DMS153 treated with DMSO at 0.1 percent for 48 hours (cell line): ENCODE data around the gene ATXN3L.
A peak's percentile ranks its signal among the peaks of the same experiment; 100 is the strongest.

ENCODE experiments used
- DNase-seq: peaks from one replicate; lab custom pipeline; 2025; ENCODE audit not compliant: unreplicated experiment; lab: John Stamatoyannopoulos, UW

Gene ATXN3L

DNA sequence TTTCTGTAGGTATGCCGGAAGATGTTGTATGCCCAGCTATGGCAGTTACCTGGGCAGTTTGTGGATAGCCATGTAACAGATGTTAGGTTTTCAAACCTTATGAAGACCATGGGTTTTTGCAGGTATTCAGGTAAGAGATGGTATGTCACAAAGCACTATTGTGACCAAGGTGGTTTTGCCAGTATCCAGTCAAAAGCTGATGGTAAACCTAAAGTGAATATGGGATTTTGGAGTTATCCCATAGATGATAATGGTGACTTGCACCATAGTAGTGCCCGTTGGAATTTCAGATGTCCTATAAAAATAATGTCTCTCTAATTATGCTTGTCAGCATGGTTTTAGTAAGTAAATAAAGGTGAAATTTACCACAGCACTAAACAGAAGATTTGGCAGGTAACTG is at the start of gene ATXN3L:
Gene ATXN3L, minus strand, starts transcription at position 101 of the 400 bp plus-strand sequence. CDS start 119 bp downstream, outside the sequence.
- no peak for DNase-seq

DNA sequence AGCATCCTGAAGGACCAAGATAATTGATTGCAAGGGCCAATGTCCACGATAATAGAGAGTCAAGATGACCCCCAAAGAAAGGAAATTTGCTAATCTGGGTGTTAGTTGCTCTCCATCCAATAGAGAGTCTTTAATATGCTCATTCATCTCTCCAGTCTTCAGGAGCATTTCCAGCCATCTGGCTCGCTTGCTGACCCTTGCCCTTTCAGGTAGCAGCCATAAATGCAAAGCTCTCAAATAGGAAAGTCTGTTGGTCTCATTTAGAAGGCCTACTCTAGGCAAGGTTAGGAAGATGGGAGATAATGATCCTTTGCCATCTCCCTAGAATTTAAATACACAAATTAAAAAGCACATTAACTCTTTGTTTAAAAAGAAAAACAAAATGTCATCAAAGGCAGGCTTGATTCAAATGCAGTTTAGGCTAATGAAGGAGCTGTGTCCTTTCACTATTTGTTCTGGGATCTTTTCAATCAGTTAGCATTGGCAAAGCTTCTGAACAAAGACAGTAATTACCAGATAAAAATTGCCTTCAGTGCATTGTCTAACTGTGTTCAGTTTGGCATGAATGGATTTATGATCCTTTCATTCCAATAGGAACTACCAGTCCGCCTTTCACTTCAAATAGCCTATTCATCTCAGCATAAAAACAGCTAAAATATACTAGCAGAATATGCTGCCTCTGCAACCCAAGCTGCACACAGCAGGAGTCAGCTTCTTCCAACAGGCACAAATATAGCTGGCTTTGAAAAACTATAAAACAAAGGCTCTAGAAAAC is 49.6 kb upstream of the ATXN3L start:
- peak; percentile 45 for DNase-seq

GRCh38 chrX:13367950-13368349 is 48.1 kb upstream of the ATXN3L start:
- no peak for DNase-seq

GRCh38 chrX:13366698-13367097 is 46.8 kb upstream of the ATXN3L start:
- no peak for DNase-seq

GRCh38 chrX:13365161-13365560 is 45.3 kb upstream of the ATXN3L start:
- DNase-seq = no peak

- no peak for DNase-seq
These were observed 44.5 kb upstream of the ATXN3L start for GRCh38 chrX:13364230-13364857.

GRCh38 chrX:13360146-13360545 is 40.3 kb upstream of the ATXN3L start:
- DNase-seq = peak; percentile 22

- DNase-seq = no peak
These were observed 38.1 kb upstream of the ATXN3L start for GRCh38 chrX:13357925-13358324.

- peak; percentile 62 for DNase-seq
These were observed 26.8 kb upstream of the ATXN3L start for GRCh38 chrX:13346646-13347045.

DNA sequence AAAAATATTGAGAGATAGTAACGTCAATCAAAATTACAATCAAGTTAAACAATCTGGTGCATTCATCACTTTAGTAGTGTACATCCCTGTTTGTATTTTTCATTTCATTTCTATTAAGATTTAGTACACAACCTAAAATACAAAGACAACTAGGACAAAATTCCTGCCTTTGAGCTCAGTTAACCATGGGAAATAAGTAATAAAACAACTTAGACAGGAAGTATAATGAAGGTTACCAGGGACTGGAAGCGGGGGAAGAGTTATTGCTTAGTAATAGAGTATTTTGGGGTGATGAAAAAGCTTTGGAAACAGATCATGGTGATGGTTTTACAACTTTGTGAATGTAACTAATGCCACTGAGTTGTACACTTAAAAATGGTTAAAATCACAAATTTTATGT is 25.6 kb upstream of the ATXN3L start:
- DNase-seq = no peak

GRCh38 chrX:13345037-13345436 is 25.2 kb upstream of the ATXN3L start:
- no peak for DNase-seq

GRCh38 chrX:13341491-13342101 is 21.7 kb upstream of the ATXN3L start:
- no peak for DNase-seq

- DNase-seq = no peak
These were observed 20.4 kb upstream of the ATXN3L start for GRCh38 chrX:13340182-13340791.

DNA sequence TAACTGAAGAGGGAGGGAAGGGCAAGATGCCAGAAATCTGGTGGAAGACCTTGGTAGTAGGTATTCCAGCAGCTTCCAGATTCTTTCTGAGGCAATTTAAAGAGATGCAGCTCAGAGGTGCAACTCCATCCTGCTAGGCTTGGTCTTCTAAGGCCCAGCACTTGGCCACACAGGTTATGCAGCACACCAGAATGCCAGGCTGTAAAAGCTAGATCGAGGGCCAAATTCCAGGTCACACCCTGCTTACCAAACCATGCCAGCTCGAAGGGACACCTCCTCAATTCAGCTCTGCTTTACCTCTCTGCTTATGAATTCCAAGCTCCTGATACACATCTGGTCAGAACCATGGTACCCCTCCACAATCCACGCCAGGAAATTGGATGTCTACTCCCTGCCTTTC is 19.8 kb upstream of the ATXN3L start:
- no peak for DNase-seq

GRCh38 chrX:13338996-13339515 is 19.2 kb upstream of the ATXN3L start:
- DNase-seq = no peak

- no peak for DNase-seq
These were observed 14.6 kb upstream of the ATXN3L start for GRCh38 chrX:13334491-13334890.

DNA sequence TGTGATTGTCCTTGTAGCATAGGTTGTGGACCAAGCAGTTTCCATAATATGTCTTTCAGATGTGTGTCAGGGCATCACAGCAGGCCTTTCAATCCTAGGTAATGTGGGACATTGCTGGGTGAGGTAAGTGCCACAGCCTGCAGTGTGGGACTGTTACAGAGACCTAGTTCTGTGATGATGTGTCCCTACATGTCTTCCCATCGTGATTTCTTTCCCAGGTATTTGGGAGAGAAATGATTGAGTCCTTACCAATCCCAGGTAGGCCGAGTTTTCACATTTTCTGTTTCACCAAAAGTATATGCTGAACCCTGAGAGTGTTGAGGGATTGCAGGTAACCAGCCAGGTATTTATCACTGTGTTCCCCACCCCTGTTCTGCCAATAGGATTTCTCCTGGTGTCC is 10.6 kb upstream of the ATXN3L start:
- no peak for DNase-seq

- no peak for DNase-seq
These were observed 7.8 kb upstream of the ATXN3L start for GRCh38 chrX:13327666-13328065.

GRCh38 chrX:13323241-13323640 is 3.4 kb upstream of the ATXN3L start:
- no peak for DNase-seq

DNA sequence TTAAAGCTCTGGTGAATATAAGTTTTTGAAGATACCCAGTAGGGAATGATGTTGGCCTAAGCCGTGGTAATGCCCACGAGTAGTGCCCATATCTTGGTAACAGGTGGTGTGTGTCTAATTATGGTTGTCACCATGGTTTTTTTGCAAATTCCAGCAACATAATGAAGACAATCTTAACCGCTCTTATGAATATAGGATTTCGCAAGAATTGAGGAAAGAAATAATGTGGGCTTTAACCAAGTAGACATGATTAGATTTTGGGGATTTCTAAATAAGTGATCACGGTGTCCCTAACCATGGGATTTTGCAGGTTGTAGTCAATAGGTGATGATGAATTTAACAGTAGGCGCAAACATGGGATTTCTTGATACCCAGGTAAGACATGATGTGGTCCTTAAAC is 2.5 kb downstream of the ATXN3L start:
- no peak for DNase-seq

- no peak for DNase-seq
These were observed 8.3 kb downstream of the ATXN3L start for GRCh38 chrX:13311560-13311959.

DNA sequence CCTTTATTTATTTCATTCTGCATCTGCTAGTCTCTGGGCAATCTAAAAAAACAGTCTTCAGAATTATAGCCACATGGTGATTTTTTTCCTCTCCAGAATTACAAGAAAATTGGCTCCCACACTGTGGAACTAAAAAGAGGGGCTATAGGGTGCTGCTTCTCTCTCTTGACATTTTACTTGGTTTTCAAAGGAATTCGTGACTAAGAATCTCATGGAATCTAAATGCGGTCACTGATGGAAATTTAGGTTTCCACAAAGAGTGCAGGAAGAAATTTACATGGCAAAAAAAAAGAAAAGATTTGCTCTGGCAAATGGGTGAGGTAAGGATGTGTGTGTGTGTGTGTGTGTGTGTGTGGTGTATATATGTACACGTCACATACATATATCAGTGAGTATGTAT is 10.2 kb downstream of the ATXN3L start:
- DNase-seq = no peak
